ENCODE data around the gene CERK. TPM values are rescaled to one million over a fixed set of nuclear protein-coding genes. Genes with fewer than 3 reads are reported as not detected.

Gene CERK
- total and polyA plus RNA-seq, 9 of the 15 experiments (the other 6 are each of a cell fraction or from before 2014, with no cell fraction given), result 1.1 to 14.9 (median 8.7) TPM

- TF ChIP-seq CHD7 (IDR thresholded peaks at IDR 0.05; ENCODE audit: low read depth, low read length) (no peak), EWSR1 (IDR thresholded peaks at IDR 0.05; ENCODE audit: borderline replicate concordance, low read depth, partially characterized antibody) (no peak), NR1H2 (CRISPR knock-in tag; IDR thresholded peaks at IDR 0.05) (peak; percentile 67; the same call in 1 of the 2 replicates), MBD1 (CRISPR knock-in tag; IDR thresholded peaks at IDR 0.05) (no peak), ZNF239 (CRISPR knock-in tag; IDR thresholded peaks at IDR 0.05) (no peak), SNIP1 (IDR thresholded peaks at IDR 0.05; ENCODE audit: low read depth) (no peak), ETS1 (conservative IDR thresholded peaks at IDR 0.05; ENCODE audit: control insufficient read depth, low read depth, low read length) (peak; percentile 39; the same call in 1 of the 2 replicates), DLX4 (CRISPR knock-in tag; IDR thresholded peaks at IDR 0.05) (no peak)
These were observed 24.4 kb upstream of the CERK start, which contains the start of gene TBC1D22A (continued) for GRCh38 chr22:46762238-46763050.
